AG04450 (cell line): ENCODE data around the gene POMC. TPM values are rescaled to one million over a fixed set of nuclear protein-coding genes. Genes with fewer than 3 reads are reported as not detected.

ENCODE experiments used
- CTCF ChIA-PET: fragments of 300-600, 350-600 bp; formaldehyde crosslinking; extraction: SDS; loops from one replicate; lab custom pipeline; 2022; ENCODE audit warnings: antibody characterized with exemption, inconsistent platforms; lab: Charles Lee
- POLR2A ChIA-PET: fragments of 350-600 bp; formaldehyde crosslinking; extraction: SDS; loops from one replicate; lab custom pipeline; 2021; ENCODE audit warnings: antibody characterized with exemption, inconsistent platforms; lab: Yijun Ruan, JAX
- DNase-seq: peaks from one replicate; pipeline ENCODE4 v3.0.0-alpha.2; 2011; ENCODE audit warnings: low read depth, low spot score
- H3K27ac ChIP-seq: one replicate; pipeline ENCODE4 v1.5.1; 2012; ENCODE audit warnings: low read depth, low read length, control low read depth
- H3K27me3 ChIP-seq: one replicate; pipeline ENCODE4 v1.6.0; 2012; ENCODE audit warnings: low read length; ENCODE audit not compliant: control insufficient read depth, insufficient read depth
- H3K4me3 ChIP-seq: 2 replicates; pipeline ENCODE4 v1.5.1; 2011; ENCODE audit warnings: mild to moderate bottlenecking, low read depth, low read length, control low read depth
- H3K9me3 ChIP-seq: 2 replicates; pipeline ENCODE4 v1.5.1; 2012; ENCODE audit warnings: low read length; ENCODE audit not compliant: control insufficient read depth, insufficient read depth
- polyA plus RNA-seq: library from polyadenylated mRNA; depleted of rRNA; stranded (reverse); fragments of >200 nt; gene quantifications from 2 replicates; pipeline ENCODE4 v1.2.3, GENCODE V29; 2011
- TF ChIP-seq, protein P1 (sequence below): IDR thresholded peaks from 2 replicates; pipeline ENCODE4 v1.5.1; 2011; ENCODE audit warnings: low read depth, low read length, control low read depth, inconsistent platforms

POMC gene
- polyA plus RNA-seq, 1 experiment, result not detected

- Histone ChIP-seq H3K27ac (no peak overlapping the region), H3K27me3 (no peaks in the 10 kb centered on the region), H3K4me3 (no peak overlapping the region), H3K9me3 (no peaks in the 10 kb centered on the region)
- CTCF ChIA-PET, result interaction anchor here (0.8 to 4.9 kb wide), 3 partner anchors 11 to 617 kb away, joined by 4 to 90 read pairs (median 9); no protein-coding TSS in a partner anchor
- DNase-seq, result no peak
- POLR2A ChIA-PET, result no interaction called here
- TF ChIP-seq, protein P1, sequence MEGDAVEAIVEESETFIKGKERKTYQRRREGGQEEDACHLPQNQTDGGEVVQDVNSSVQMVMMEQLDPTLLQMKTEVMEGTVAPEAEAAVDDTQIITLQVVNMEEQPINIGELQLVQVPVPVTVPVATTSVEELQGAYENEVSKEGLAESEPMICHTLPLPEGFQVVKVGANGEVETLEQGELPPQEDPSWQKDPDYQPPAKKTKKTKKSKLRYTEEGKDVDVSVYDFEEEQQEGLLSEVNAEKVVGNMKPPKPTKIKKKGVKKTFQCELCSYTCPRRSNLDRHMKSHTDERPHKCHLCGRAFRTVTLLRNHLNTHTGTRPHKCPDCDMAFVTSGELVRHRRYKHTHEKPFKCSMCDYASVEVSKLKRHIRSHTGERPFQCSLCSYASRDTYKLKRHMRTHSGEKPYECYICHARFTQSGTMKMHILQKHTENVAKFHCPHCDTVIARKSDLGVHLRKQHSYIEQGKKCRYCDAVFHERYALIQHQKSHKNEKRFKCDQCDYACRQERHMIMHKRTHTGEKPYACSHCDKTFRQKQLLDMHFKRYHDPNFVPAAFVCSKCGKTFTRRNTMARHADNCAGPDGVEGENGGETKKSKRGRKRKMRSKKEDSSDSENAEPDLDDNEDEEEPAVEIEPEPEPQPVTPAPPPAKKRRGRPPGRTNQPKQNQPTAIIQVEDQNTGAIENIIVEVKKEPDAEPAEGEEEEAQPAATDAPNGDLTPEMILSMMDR, result no peak
Measured at GRCh38 chr2:25194576-25195122, 26.3 kb upstream of the POMC start.

DNA sequence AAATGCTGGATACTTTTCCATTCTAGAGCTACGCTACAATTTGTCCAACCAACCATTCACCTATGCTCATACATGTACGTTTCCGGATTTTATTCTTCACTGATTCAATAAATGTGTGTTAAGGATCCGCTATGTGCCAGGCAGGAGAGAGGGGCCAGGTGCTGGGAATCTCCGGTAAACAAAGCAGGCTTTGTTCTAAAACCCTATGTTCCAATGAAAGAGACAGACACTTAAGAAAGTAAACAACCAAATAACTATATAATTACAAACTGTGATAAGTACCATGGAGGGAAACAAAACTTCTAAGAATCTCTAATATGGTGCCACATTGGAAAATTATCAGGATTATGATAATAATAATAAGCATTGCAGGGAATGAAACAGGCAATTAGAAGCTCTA lies 22.2 kb upstream of the POMC start:
- H3K27ac ChIP-seq, result no peak overlapping the region
- TF ChIP-seq, protein P1, result no peak
- no peaks in the 10 kb centered on the region for H3K9me3 ChIP-seq
- ChIA-PET CTCF (no interaction called here), POLR2A (interaction anchor here (0.6 kb wide), 1 partner anchor 511 kb away, joined by 10 read pairs; no protein-coding TSS in a partner anchor)
- H3K27me3 ChIP-seq, result peaks cover 19% of the 10 kb centered on the region
- H3K4me3 ChIP-seq, result no peak overlapping the region
- no peak for DNase-seq

- TF ChIP-seq, protein P1, result no peak
- CTCF ChIA-PET, result interaction anchor here (1.2 to 1.4 kb wide), 2 partner anchors 8 to 213 kb away, joined by 3 to 4 read pairs; no protein-coding TSS in a partner anchor
Measured at GRCh38 chr2:25188405-25188804, 20.0 kb upstream of the POMC start.

DNA sequence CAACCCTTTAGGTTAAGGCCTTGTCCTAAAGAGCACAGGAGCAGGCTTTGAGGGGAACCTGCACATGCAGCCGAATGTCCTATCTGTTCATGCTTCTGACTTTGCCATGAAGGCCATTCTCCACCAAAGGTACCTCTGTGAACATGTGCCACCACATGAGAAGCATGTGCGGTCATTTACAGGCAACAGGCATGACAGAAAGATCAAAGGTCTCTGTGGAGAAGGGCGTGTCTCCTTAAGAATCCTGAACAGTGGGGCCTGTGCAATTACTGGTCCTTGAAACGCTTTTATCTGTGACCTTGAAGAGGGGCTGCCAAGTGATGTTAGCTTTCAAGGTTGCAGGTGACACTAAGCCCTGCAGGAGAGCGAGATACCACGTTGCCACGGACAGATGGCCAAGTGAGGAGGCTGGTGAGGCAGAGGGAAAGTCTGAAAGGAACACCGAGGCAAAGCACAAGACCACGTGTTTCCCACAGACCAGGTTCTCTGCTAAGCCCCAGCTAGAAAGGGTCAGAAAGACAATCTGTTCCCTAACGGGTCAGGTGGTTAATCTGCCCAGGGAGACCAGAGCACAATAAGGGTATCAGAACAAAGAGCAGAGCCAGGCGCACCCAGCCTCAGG lies 19.5 kb upstream of the POMC start:
- no peak for DNase-seq
- H3K27ac ChIP-seq, result no peak overlapping the region
- CTCF ChIA-PET, result interaction anchor here (1.0 to 1.4 kb wide), 3 partner anchors 8 to 212 kb away, joined by 3 to 4 read pairs (median 4); no protein-coding TSS in a partner anchor
- POLR2A ChIA-PET, result no interaction called here
- peaks cover 23% of the 10 kb centered on the region for H3K27me3 ChIP-seq
- H3K9me3 ChIP-seq, result no peaks in the 10 kb centered on the region
- TF ChIP-seq, protein P1, result no peak
- no peak overlapping the region for H3K4me3 ChIP-seq

More at GRCh38 chr2:25188405-25188804, 20.0 kb upstream of the POMC start:
- no peak for DNase-seq
- no peaks in the 10 kb centered on the region for H3K9me3 ChIP-seq
- H3K4me3 ChIP-seq, result no peak overlapping the region
- H3K27me3 ChIP-seq, result peaks cover 23% of the 10 kb centered on the region
- POLR2A ChIA-PET, result no interaction called here
- no peak overlapping the region for H3K27ac ChIP-seq

GRCh38 chr2:25184254-25184653 lies 15.9 kb upstream of the POMC start:
- Histone ChIP-seq H3K9me3 (peaks cover 4% of the 10 kb centered on the region; the same call in 1 of the 2 replicates), H3K27ac (no peak overlapping the region), H3K27me3 (peaks cover 25% of the 10 kb centered on the region), H3K4me3 (no peak overlapping the region)
- TF ChIP-seq, protein P1, result no peak
- ChIA-PET CTCF (no interaction called here), POLR2A (no interaction called here)
- no peak for DNase-seq
